Prostate gland (tissue), 2 donors: ENCODE results near the gene NCR2. TPM values are rescaled to one million over a fixed set of nuclear protein-coding genes. Genes with fewer than 3 reads are reported as not detected.

Experiments
- DNase-seq: peaks from one replicate; pipeline ENCODE4 v3.0.0-alpha.2; 2019; ENCODE audit warnings: low spot score
- H3K27ac ChIP-seq, 2 donors: fragments of 200-600 bp; sonication (generic); 2 replicates each; pipeline ENCODE4 v1.5.1; 2017 to 2019
- H3K27me3 ChIP-seq: fragments of 200-600 bp; sonication (generic); replicated peaks from 2 replicates; pipeline ENCODE4 v1.5.1; 2019; ENCODE audit not compliant: insufficient read depth
- H3K36me3 ChIP-seq, 2 donors: fragments of 200-600 bp; sonication (generic); 1 replicate in 1 of 2; 2 replicates in 1 of 2; pipeline versions ENCODE4 v1.5.1 to v1.8.1; 2017 to 2019
- H3K4me1 ChIP-seq: fragments of 200-600 bp; sonication (generic); replicated peaks from 2 replicates; pipeline ENCODE4 v1.5.1; 2019
- H3K4me3 ChIP-seq, 2 donors: fragments of 200-600 bp; sonication (generic); 2 replicates each; pipeline ENCODE4 v1.5.1; 2017 to 2019
- H3K9me3 ChIP-seq: fragments of 200-600 bp; sonication (generic); 2 replicates; pipeline ENCODE4 v1.5.1; 2017
- POLR2A ChIP-seq: fragments of 450-650 bp; IDR thresholded peaks from one replicate; pipeline ENCODE4 v1.6.1; 2016; ENCODE audit warnings: antibody characterized with exemption, mild to moderate bottlenecking
- POLR2AphosphoS5 ChIP-seq: sonication (generic); formaldehyde crosslinking; IDR thresholded peaks from one replicate; pipeline ENCODE4 v1.6.1; 2017; ENCODE audit warnings: antibody characterized with exemption
- WGBS: methylation state at CpG from one replicate; pipeline ENCODE4 v1.1.5; 2018; 5-methylcytosine and 5-hydroxymethylcytosine counted together
- intact Hi-C: fragments of 100-400 bp; cut with DNase I; formaldehyde crosslinking; loops from one replicate; pipeline ENCODE4 v1.14.2; 2022
- total RNA-seq, 2 donors: library from RNA; depleted of rRNA; stranded (reverse); fragments of >200 nt; gene quantifications; one replicate each; pipeline ENCODE4 v1.1.0, GENCODE V29; 2016
- TF ChIP-seq, protein P1 (sequence below), 4 experiments: fragments of 200-600 bp in 2 of 4; fragments of 450-650 bp in 2 of 4; sonication (generic) in 2 of 4; IDR thresholded peaks; 1 replicate in 3 of 4; 2 replicates in 1 of 4; pipeline ENCODE4 v1.5.1; 2016 to 2019; ENCODE audit warnings: antibody characterized with exemption in 4 of 4, mild to moderate bottlenecking in 2 of 4, moderate library complexity in 2 of 4

NCR2 gene
- total RNA-seq, 2 donors from 2014 or later: not detected

DNA sequence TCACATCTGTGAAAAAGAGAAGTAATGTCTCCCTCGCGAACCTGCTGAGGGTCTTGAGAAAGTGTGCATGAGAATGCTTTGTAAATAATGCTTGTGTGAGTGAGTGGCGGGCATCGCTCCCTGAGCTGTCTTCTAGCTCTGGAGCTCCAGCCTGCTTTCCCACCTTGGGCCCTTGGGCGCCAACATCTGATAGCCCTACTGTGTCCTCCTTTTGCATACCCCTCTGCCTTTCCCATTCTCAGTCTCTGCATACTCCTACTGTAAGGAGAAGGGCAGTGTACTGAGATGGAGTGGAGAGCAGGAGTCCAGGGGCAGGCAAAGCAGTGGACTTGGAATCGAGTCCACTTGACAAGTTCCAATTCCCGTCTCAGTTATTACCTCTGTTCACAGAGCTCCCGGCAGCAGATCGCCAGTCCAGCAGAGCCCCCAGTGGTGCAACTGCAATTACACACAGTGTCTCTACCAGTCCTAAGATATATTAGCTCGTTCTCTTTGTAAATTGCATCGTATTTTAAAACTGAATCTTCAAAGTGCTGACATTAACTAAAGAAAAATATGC is 847 bp upstream of the NCR2 start:
- peak; percentile 2 for DNase-seq
- WGBS: 64% methylated on average over 11 of the region's 11 CpGs
- H3K4me1 ChIP-seq: no peaks in the 10 kb centered on the region

DNA sequence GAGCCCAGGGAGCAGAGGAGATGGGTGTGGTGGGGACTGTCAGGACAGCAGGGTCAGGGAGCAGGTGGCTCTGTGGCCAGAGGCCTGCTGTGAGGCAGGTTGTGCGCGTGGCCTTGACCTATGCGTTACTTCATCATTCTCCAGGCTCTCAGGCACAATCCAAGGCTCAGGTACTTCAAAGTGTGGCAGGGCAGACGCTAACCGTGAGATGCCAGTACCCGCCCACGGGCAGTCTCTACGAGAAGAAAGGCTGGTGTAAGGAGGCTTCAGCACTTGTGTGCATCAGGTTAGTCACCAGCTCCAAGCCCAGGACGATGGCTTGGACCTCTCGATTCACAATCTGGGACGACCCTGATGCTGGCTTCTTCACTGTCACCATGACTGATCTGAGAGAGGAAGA is 535 bp downstream of the NCR2 start:
- intact Hi-C loops: no loop called here

More for the DNA sequence above, 847 bp upstream of the NCR2 start:
- Histone ChIP-seq H3K9me3 (no peaks in the 10 kb centered on the region), H3K4me3 (no peak overlapping the region), H3K27ac (no peak overlapping the region), H3K27me3 (no peaks in the 10 kb centered on the region), H3K36me3 (no peaks in the 10 kb centered on the region)
- intact Hi-C loops: no loop called here
- TF ChIP-seq POLR2AphosphoS5 (no peak), POLR2A (no peak)
- TF ChIP-seq, protein P1, sequence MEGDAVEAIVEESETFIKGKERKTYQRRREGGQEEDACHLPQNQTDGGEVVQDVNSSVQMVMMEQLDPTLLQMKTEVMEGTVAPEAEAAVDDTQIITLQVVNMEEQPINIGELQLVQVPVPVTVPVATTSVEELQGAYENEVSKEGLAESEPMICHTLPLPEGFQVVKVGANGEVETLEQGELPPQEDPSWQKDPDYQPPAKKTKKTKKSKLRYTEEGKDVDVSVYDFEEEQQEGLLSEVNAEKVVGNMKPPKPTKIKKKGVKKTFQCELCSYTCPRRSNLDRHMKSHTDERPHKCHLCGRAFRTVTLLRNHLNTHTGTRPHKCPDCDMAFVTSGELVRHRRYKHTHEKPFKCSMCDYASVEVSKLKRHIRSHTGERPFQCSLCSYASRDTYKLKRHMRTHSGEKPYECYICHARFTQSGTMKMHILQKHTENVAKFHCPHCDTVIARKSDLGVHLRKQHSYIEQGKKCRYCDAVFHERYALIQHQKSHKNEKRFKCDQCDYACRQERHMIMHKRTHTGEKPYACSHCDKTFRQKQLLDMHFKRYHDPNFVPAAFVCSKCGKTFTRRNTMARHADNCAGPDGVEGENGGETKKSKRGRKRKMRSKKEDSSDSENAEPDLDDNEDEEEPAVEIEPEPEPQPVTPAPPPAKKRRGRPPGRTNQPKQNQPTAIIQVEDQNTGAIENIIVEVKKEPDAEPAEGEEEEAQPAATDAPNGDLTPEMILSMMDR (IDR thresholded peaks at IDR 0.05): no peak

DNA sequence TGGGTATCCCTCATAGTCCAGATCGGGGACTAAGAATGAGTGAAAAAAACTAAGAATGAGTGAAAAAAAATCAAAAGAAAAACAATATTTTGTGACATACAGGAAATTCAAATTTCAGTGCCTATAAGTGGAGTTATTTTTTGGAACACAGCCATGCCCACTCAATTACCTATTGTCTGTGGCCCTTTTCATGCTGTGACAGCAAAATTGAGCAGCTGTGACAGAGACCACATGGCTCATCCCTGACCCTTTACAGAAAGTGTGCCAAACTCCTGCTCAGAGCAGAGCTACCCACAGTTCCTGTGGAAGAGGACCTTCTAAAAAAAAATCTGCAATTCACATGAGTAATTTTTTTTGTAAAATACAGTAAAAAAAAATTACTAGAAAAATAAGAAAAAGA is 1.4 kb downstream of the NCR2 start:
- Histone ChIP-seq H3K27me3 (no peaks in the 10 kb centered on the region), H3K27ac (no peak overlapping the region), H3K4me1 (no peaks in the 10 kb centered on the region), H3K36me3 (no peaks in the 10 kb centered on the region), H3K9me3 (no peaks in the 10 kb centered on the region), H3K4me3 (no peak overlapping the region)
- no peak for DNase-seq
- 92% methylated on average over 1 of the region's 1 CpG for WGBS
- TF ChIP-seq POLR2A (no peak), POLR2AphosphoS5 (no peak)
- TF ChIP-seq, protein P1 (IDR thresholded peaks at IDR 0.05): no peak
- intact Hi-C loops: no loop called here

More for the DNA sequence above, 535 bp downstream of the NCR2 start:
- H3K27ac ChIP-seq: no peak overlapping the region
- TF ChIP-seq POLR2A (no peak), POLR2AphosphoS5 (no peak)
- TF ChIP-seq, protein P1 (IDR thresholded peaks at IDR 0.05): no peak
- no peak for DNase-seq
- H3K4me1 ChIP-seq: no peaks in the 10 kb centered on the region
- H3K27me3 ChIP-seq: no peaks in the 10 kb centered on the region
- H3K4me3 ChIP-seq: no peak overlapping the region
- H3K9me3 ChIP-seq: no peaks in the 10 kb centered on the region
- no peaks in the 10 kb centered on the region for H3K36me3 ChIP-seq
- 85% methylated on average over 11 of the region's 11 CpGs for WGBS

DNA sequence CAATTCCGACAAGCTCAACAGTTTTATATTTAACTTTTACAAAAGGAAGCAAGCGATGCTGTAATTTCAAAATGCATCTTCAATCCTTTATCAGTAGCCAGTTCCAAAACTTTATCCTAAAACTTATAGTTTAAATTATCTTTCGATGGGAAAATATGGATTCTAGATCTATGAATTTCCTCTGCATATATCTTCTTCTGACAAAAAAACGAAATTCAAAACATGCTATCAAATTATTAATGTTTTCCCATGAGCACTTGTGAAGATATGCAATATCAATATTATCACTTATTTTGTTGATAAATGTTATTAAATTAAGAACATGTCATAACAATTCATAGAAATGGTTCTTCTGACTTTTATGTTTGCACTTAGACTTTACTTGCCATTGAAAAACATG is 2.3 kb downstream of the NCR2 start:
- Histone ChIP-seq H3K36me3 (no peaks in the 10 kb centered on the region), H3K4me1 (no peaks in the 10 kb centered on the region), H3K27me3 (no peaks in the 10 kb centered on the region), H3K27ac (no peak overlapping the region), H3K4me3 (no peak overlapping the region), H3K9me3 (no peaks in the 10 kb centered on the region)
- DNase-seq: no peak
- TF ChIP-seq POLR2AphosphoS5: no peak
- TF ChIP-seq, protein P1 (IDR thresholded peaks at IDR 0.05): no peak
- TF ChIP-seq POLR2A: no peak
- intact Hi-C loops: no loop called here
- WGBS: 77% methylated on average over 4 of the region's 4 CpGs

DNA sequence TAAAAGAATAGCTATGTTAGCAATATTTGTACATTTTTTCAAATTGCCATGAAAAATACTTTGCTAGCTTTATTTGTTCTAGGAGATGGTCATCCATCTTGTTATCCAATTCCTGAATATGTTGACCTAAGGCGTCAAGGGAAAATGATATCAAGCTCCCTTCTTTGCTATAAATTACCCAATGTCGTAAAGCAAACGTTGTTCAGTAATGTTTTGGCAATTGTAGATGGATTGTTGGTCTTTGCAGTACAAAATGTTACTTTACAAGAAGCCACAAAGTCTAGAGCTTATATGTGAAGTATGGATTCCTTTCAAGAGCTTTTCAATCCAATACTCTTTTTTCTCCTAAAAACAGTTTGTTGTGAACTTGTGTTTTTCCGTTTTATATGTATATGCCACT is 3.3 kb downstream of the NCR2 start:
- H3K36me3 ChIP-seq: no peaks in the 10 kb centered on the region
- no peaks in the 10 kb centered on the region for H3K9me3 ChIP-seq
- H3K27me3 ChIP-seq: no peaks in the 10 kb centered on the region
- no peaks in the 10 kb centered on the region for H3K4me1 ChIP-seq
- 24% methylated on average over 4 of the region's 4 CpGs for WGBS
- H3K27ac ChIP-seq: no peak overlapping the region
- H3K4me3 ChIP-seq: no peak overlapping the region
- TF ChIP-seq, protein P1 (IDR thresholded peaks at IDR 0.05): no peak
- peak; percentile 33 for TF ChIP-seq POLR2AphosphoS5
- intact Hi-C loops: no loop called here
- no peak for DNase-seq
